CD14-positive monocyte (primary cell): Measurements from ENCODE around the gene GPHN. TPM values are rescaled to one million over a fixed set of nuclear protein-coding genes. Genes with fewer than 3 reads are reported as not detected.
"Not testable (repeated sequence)": the region's sequence is repeated elsewhere in the genome, so short reads cannot be mapped to it uniquely, and the experiment has no call there.

ENCODE experiments used
- DNase-seq, 3 donors: peaks; one replicate each; pipeline ENCODE4 v3.0.0-alpha.2; 2011 to 2022
- H2AFZ ChIP-seq: 2 replicates; pipeline ENCODE4 v1.6.0; 2012; ENCODE audit warnings: mild to moderate bottlenecking, low read depth, low read length, inconsistent platforms; ENCODE audit not compliant: insufficient read depth, poor library complexity, severe bottlenecking
- H3K27ac ChIP-seq, 2 donors: 1 replicate in 1 of 2; 2 replicates in 1 of 2; pipeline ENCODE4 v1.5.1; 2012 to 2013; ENCODE audit warnings: low read length in 2 of 2, control low read depth in 1 of 2, inconsistent platforms in 1 of 2, low read depth in 1 of 2, mild to moderate bottlenecking in 1 of 2
- H3K27me3 ChIP-seq, 2 donors: one replicate each; pipeline versions ENCODE4 v1.6.0 to v1.6.1; 2011 to 2013; ENCODE audit warnings: low read length in 2 of 2; ENCODE audit not compliant: control insufficient read depth in 2 of 2, insufficient read depth in 2 of 2
- H3K36me3 ChIP-seq, 2 donors: replicated peaks in 1 of 2; 1 replicate in 1 of 2; 2 replicates in 1 of 2; pipeline versions ENCODE4 v1.5.1 to v1.6.1; 2012 to 2013; ENCODE audit warnings: low read length in 2 of 2, control low read depth in 1 of 2, inconsistent platforms in 1 of 2, mild to moderate bottlenecking in 1 of 2; ENCODE audit not compliant: insufficient read depth in 2 of 2, control insufficient read depth in 1 of 2
- H3K4me1 ChIP-seq, 2 donors: 1 replicate in 1 of 2; 2 replicates in 1 of 2; pipeline versions ENCODE4 v1.5.1 to v1.6.1; 2012 to 2013; ENCODE audit warnings: low read length in 2 of 2, control low read depth in 1 of 2, inconsistent platforms in 1 of 2, mild to moderate bottlenecking in 1 of 2, moderate library complexity in 1 of 2; ENCODE audit not compliant: insufficient read depth in 2 of 2, control insufficient read depth in 1 of 2
- H3K4me2 ChIP-seq: replicated peaks from 2 replicates; pipeline ENCODE3; 2012; ENCODE audit warnings: low read length, moderate library complexity, mild to moderate bottlenecking; ENCODE audit not compliant: poor library complexity, severe bottlenecking; ENCODE audit errors: extremely low read depth
- H3K4me3 ChIP-seq, 3 experiments: fragments of 200-600 bp in 1 of 3; sonication (generic) in 1 of 3; replicated peaks in 1 of 3; 1 replicate in 2 of 3; 2 replicates in 1 of 3; pipeline ENCODE4 v1.5.1; 2011 to 2013; ENCODE audit warnings: low read length in 3 of 3, mild to moderate bottlenecking in 3 of 3, control low read depth in 2 of 3, low read depth in 2 of 3, inconsistent platforms in 1 of 3, moderate library complexity in 1 of 3
- H3K79me2 ChIP-seq: 2 replicates; pipeline ENCODE4 v1.6.0; 2012; ENCODE audit warnings: mild to moderate bottlenecking, control low read depth, inconsistent platforms, low read length, moderate library complexity; ENCODE audit not compliant: insufficient read depth
- H3K9ac ChIP-seq: 2 replicates; pipeline ENCODE4 v1.6.0; 2017; ENCODE audit warnings: low read length, mild to moderate bottlenecking; ENCODE audit not compliant: insufficient read depth, poor library complexity, severe bottlenecking
- H3K9me3 ChIP-seq, 2 donors: replicated peaks in 1 of 2; 1 replicate in 1 of 2; 2 replicates in 1 of 2; pipeline versions ENCODE4 v1.5.1 to v1.6.1; 2012 to 2013; ENCODE audit warnings: low read length in 2 of 2, control low read depth in 1 of 2; ENCODE audit not compliant: control insufficient read depth in 1 of 2, insufficient read depth in 1 of 2
- H4K20me1 ChIP-seq: 2 replicates; pipeline ENCODE4 v1.6.0; 2012; ENCODE audit warnings: mild to moderate bottlenecking, low read length, control low read depth, moderate library complexity; ENCODE audit not compliant: insufficient read depth
- H3K27ac Mint-ChIP-seq, 7 donors: one replicate each; pipeline ENCODE4 v1.8.0; 2020; ENCODE audit warnings: mild to moderate bottlenecking in 7 of 7, mixed read lengths in 7 of 7, moderate library complexity in 6 of 7, inconsistent platforms in 2 of 7
- H3K27me3 Mint-ChIP-seq, 3 donors: one replicate each; pipeline ENCODE4 v1.8.0; 2021 to 2022; ENCODE audit warnings: low read depth in 3 of 3, mild to moderate bottlenecking in 3 of 3, mixed read lengths in 3 of 3, moderate library complexity in 3 of 3, inconsistent platforms in 1 of 3
- H3K36me3 Mint-ChIP-seq, 2 donors: one replicate each; pipeline ENCODE4 v1.8.0; 2020; ENCODE audit warnings: mixed read lengths in 2 of 2, inconsistent platforms in 1 of 2, mild to moderate bottlenecking in 1 of 2
- H3K4me1 Mint-ChIP-seq: one replicate; pipeline ENCODE4 v1.8.0; 2020; ENCODE audit warnings: mild to moderate bottlenecking, mixed read lengths
- H3K4me3 Mint-ChIP-seq, 2 donors: one replicate each; pipeline ENCODE4 v1.8.0; 2020; ENCODE audit warnings: mild to moderate bottlenecking in 2 of 2, mixed read lengths in 2 of 2, moderate library complexity in 1 of 2
- H3K9me3 Mint-ChIP-seq, 7 donors: one replicate each; pipeline ENCODE4 v1.8.0; 2020 to 2022; ENCODE audit warnings: mixed read lengths in 7 of 7, mild to moderate bottlenecking in 6 of 7, moderate library complexity in 6 of 7, inconsistent platforms in 2 of 7
- CTCF ChIP-seq: fragments of 200-600 bp; IDR thresholded peaks from one replicate; pipeline ENCODE4 v1.8.0; 2022; ENCODE audit warnings: antibody characterized with exemption, mild to moderate bottlenecking
- WGBS: methylation state at CpG from one replicate; pipeline ENCODE4 v1.1.5; 2013; ENCODE audit warnings: missing lambda C conversion rate; ENCODE audit not compliant: insufficient coverage; 5-methylcytosine and 5-hydroxymethylcytosine counted together
- intact Hi-C, 2 donors: fragments of 100-400 bp; cut with micrococcal nuclease; formaldehyde crosslinking; loops; one replicate each; pipeline versions ENCODE4 v1.15.0 to v1.15.1; 2023
- polyA plus RNA-seq, 3 donors: library from polyadenylated mRNA; depleted of rRNA in 1 of 3; unstranded in 2 of 3; stranded (reverse) in 1 of 3; fragments of 300-500 nt in 2 of 3; fragments of >200 nt in 1 of 3; fragmentation: Illumina TruSeq in 2 of 3; gene quantifications; 1 replicate in 2 of 3; 2 replicates in 1 of 3; pipeline ENCODE4 v1.2.3, GENCODE V29; 2012 to 2021

GPHN gene
- polyA plus RNA-seq, 3 donors: 1.9 to 3.1 (median 3.0) TPM

GRCh38 chr14:66833816-66834215 is 325.9 kb downstream of the GPHN start:
- WGBS: 100% methylated on average over 1 of the region's 2 CpGs

GRCh38 chr14:66837436-66837835 is 329.5 kb downstream of the GPHN start:
- H3K9ac ChIP-seq, H3K4me1 ChIP-seq, intact Hi-C loops, H3K9me3 Mint-ChIP-seq, H3K4me3 ChIP-seq, H3K4me3 Mint-ChIP-seq, H4K20me1 ChIP-seq, H3K27ac ChIP-seq, H3K27me3 ChIP-seq, H3K36me3 ChIP-seq, H2AFZ ChIP-seq, H3K4me2 ChIP-seq, H3K36me3 Mint-ChIP-seq, H3K4me1 Mint-ChIP-seq, H3K79me2 ChIP-seq, H3K27ac Mint-ChIP-seq, H3K9me3 ChIP-seq, DNase-seq, H3K27me3 Mint-ChIP-seq: not testable (repeated sequence)
- WGBS: no CpG with 5 or more reads among the region's 2 CpGs

More at GRCh38 chr14:66833816-66834215, 325.9 kb downstream of the GPHN start:
- Histone ChIP-seq H3K36me3 (no peaks in the 10 kb centered on the region), H4K20me1 (no peaks in the 10 kb centered on the region), H2AFZ (no peak overlapping the region), H3K4me2 (no peak overlapping the region), H3K4me1 (no peaks in the 10 kb centered on the region), H3K27me3 (no peaks in the 10 kb centered on the region), H3K9me3 (no peaks in the 10 kb centered on the region), H3K27ac (no peak overlapping the region), H3K9ac (no peak overlapping the region), H3K79me2 (no peaks in the 10 kb centered on the region), H3K4me3 (no peak overlapping the region)
- no peak for DNase-seq
- peaks cover 0 to 6% (median 2%) of the 10 kb centered on the region in 7 donors for H3K9me3 Mint-ChIP-seq
- no peaks in the 10 kb centered on the region for H3K36me3 Mint-ChIP-seq
- no peak overlapping the region for H3K27ac Mint-ChIP-seq
- H3K4me3 Mint-ChIP-seq: no peak overlapping the region
- H3K4me1 Mint-ChIP-seq: no peaks in the 10 kb centered on the region
- intact Hi-C loops: no loop called here
- H3K27me3 Mint-ChIP-seq: no peaks in the 10 kb centered on the region
- TF ChIP-seq CTCF: no peak
